Spinal cord (tissue), 10 donors: Measurements from ENCODE around the gene ARMC6. TPM values are rescaled to one million over a fixed set of nuclear protein-coding genes. Genes with fewer than 3 reads are reported as not detected.

Experiments used
- DNase-seq, 6 donors: peaks; one replicate each; pipeline versions ENCODE4 v3.0.0 to v3.0.0-alpha.2; 2013 to 2015; ENCODE audit warnings: low spot score in 6 of 6, low read depth in 4 of 6
- H3K27ac ChIP-seq: one replicate; pipeline ENCODE4 v1.5.1; 2013; ENCODE audit warnings: low read depth, low read length, control low read depth
- H3K27me3 ChIP-seq: one replicate; pipeline ENCODE4 v1.6.1; 2013; ENCODE audit warnings: low read length; ENCODE audit not compliant: control insufficient read depth, insufficient read depth
- H3K36me3 ChIP-seq: one replicate; pipeline ENCODE4 v1.6.1; 2013; ENCODE audit warnings: low read length; ENCODE audit not compliant: control insufficient read depth, insufficient read depth
- H3K4me1 ChIP-seq: one replicate; pipeline ENCODE4 v1.6.1; 2013; ENCODE audit warnings: low read length; ENCODE audit not compliant: control insufficient read depth, insufficient read depth
- H3K4me3 ChIP-seq: one replicate; pipeline ENCODE4 v1.5.1; 2013; ENCODE audit warnings: low read depth, low read length, control low read depth
- H3K9me3 ChIP-seq: one replicate; pipeline ENCODE4 v1.6.1; 2013; ENCODE audit warnings: low read length; ENCODE audit not compliant: control insufficient read depth, insufficient read depth
- WGBS: methylation state at CpG from one replicate; pipeline ENCODE4 v1.1.5; 2013; ENCODE audit warnings: missing lambda C conversion rate; ENCODE audit not compliant: insufficient coverage; 5-methylcytosine and 5-hydroxymethylcytosine counted together
- polyA plus RNA-seq, 2 donors: library from polyadenylated mRNA; unstranded; fragments of 120-200 nt; gene quantifications; one replicate each; pipeline ENCODE4 v1.2.1, GENCODE V29; 2013; ENCODE audit not compliant: insufficient read length in 2 of 2
- total RNA-seq, 2 donors: library from RNA; depleted of rRNA in 1 of 2; stranded (reverse); fragments of 120-200 nt in 1 of 2; fragments of >200 nt in 1 of 2; gene quantifications; one replicate each; pipeline versions ENCODE4 v1.2.3 to v1.2.4, GENCODE V29; 2013 to 2014
- donor health status: healthy.

Gene ARMC6
- total and polyA plus RNA-seq, 4 donors, result 28.0 to 49.0 (median 36.0) TPM

- H3K36me3 ChIP-seq, result peaks cover 40% of the 10 kb centered on the region
- H3K4me3 ChIP-seq, result no peak overlapping the region
- no peaks in the 10 kb centered on the region for H3K27me3 ChIP-seq
- peaks cover 5% of the 10 kb centered on the region for H3K4me1 ChIP-seq
- no peak for DNase-seq
- H3K27ac ChIP-seq, result no peak overlapping the region
- no peaks in the 10 kb centered on the region for H3K9me3 ChIP-seq
- 77% methylated on average over 14 of the region's 16 CpGs for WGBS
Measured at GRCh38 chr19:19081642-19082151, 48.3 kb downstream of the ARMC6 start.

GRCh38 chr19:19083413-19084178 lies 50.2 kb downstream of the ARMC6 start:
- 72% methylated on average over 9 of the region's 10 CpGs for WGBS
- Histone ChIP-seq H3K9me3 (no peaks in the 10 kb centered on the region), H3K4me1 (peaks cover 5% of the 10 kb centered on the region), H3K27me3 (no peaks in the 10 kb centered on the region), H3K27ac (no peak overlapping the region), H3K36me3 (peaks cover 35% of the 10 kb centered on the region), H3K4me3 (no peak overlapping the region)
- no peak for DNase-seq

GRCh38 chr19:19087676-19088075 lies 54.3 kb downstream of the ARMC6 start:
- no peaks in the 10 kb centered on the region for H3K27me3 ChIP-seq
- H3K9me3 ChIP-seq, result no peaks in the 10 kb centered on the region
- DNase-seq, result peak in 1 of 6 donors; percentile 22
- peaks cover 40% of the 10 kb centered on the region for H3K36me3 ChIP-seq
- WGBS, result 58% methylated on average over 2 of the region's 2 CpGs
- H3K27ac ChIP-seq, result no peak overlapping the region
- peaks cover 5% of the 10 kb centered on the region for H3K4me1 ChIP-seq
- no peak overlapping the region for H3K4me3 ChIP-seq

GRCh38 chr19:19094513-19094912 lies 61.1 kb downstream of the ARMC6 start:
- H3K4me1 ChIP-seq, result no peaks in the 10 kb centered on the region
- H3K4me3 ChIP-seq, result no peak overlapping the region
- H3K27ac ChIP-seq, result no peak overlapping the region
- DNase-seq, result no peak
- H3K27me3 ChIP-seq, result no peaks in the 10 kb centered on the region
- H3K9me3 ChIP-seq, result no peaks in the 10 kb centered on the region
- 85% methylated on average over 6 of the region's 7 CpGs for WGBS
- H3K36me3 ChIP-seq, result peaks cover 46% of the 10 kb centered on the region

- Histone ChIP-seq H3K4me1 (no peaks in the 10 kb centered on the region), H3K9me3 (no peaks in the 10 kb centered on the region), H3K36me3 (peaks cover 57% of the 10 kb centered on the region), H3K4me3 (no peak overlapping the region), H3K27me3 (no peaks in the 10 kb centered on the region), H3K27ac (no peak overlapping the region)
- DNase-seq, result no peak
- WGBS, result 81% methylated on average over 6 of the region's 11 CpGs
Measured at GRCh38 chr19:19095691-19096090, 62.3 kb downstream of the ARMC6 start.

GRCh38 chr19:19096641-19097627 lies 63.5 kb downstream of the ARMC6 start:
- Histone ChIP-seq H3K27me3 (no peaks in the 10 kb centered on the region), H3K4me1 (no peaks in the 10 kb centered on the region), H3K27ac (no peak overlapping the region), H3K36me3 (peaks cover 67% of the 10 kb centered on the region), H3K9me3 (no peaks in the 10 kb centered on the region), H3K4me3 (no peak overlapping the region)
- DNase-seq, result no peak
- 93% methylated on average over 20 of the region's 24 CpGs for WGBS

GRCh38 chr19:19098084-19098702 lies 64.8 kb downstream of the ARMC6 start:
- 85% methylated on average over 9 of the region's 9 CpGs for WGBS
- H3K9me3 ChIP-seq, result no peaks in the 10 kb centered on the region
- no peak overlapping the region for H3K27ac ChIP-seq
- DNase-seq, result no peak
- no peaks in the 10 kb centered on the region for H3K27me3 ChIP-seq
- peaks cover 68% of the 10 kb centered on the region for H3K36me3 ChIP-seq
- H3K4me1 ChIP-seq, result no peaks in the 10 kb centered on the region
- H3K4me3 ChIP-seq, result no peak overlapping the region

- DNase-seq, result no peak
- Histone ChIP-seq H3K4me3 (no peak overlapping the region), H3K4me1 (no peaks in the 10 kb centered on the region), H3K36me3 (peaks cover 71% of the 10 kb centered on the region), H3K27me3 (no peaks in the 10 kb centered on the region), H3K27ac (no peak overlapping the region), H3K9me3 (no peaks in the 10 kb centered on the region)
- WGBS, result 82% methylated on average over 18 of the region's 18 CpGs
Measured at GRCh38 chr19:19098703-19099632, 65.6 kb downstream of the ARMC6 start.
